Heart right ventricle (tissue), 16 donors: ENCODE results near the gene RGS7. TPM values are rescaled to one million over a fixed set of nuclear protein-coding genes. Genes with fewer than 3 reads are reported as not detected.

Source experiments
- ATAC-seq, 8 donors: fragments of 200-7000 bp; cut with Tn5 transposase; one replicate each; pipeline ENCODE4 v1.9.1; 2020; ENCODE audit warnings: mild to moderate bottlenecking in 8 of 8, moderate library complexity in 8 of 8, moderate number of reproducible peaks in 1 of 8
- DNase-seq, 2 donors: peaks; one replicate each; pipeline ENCODE4 v3.0.0-alpha.2; 2020
- H3K27ac ChIP-seq, 10 donors: fragments of 200-600 bp; sonication (generic) in 2 of 10; one replicate each; pipeline versions ENCODE4 v1.5.0 to v1.8.0; 2020 to 2022; ENCODE audit warnings: mild to moderate bottlenecking in 3 of 10
- H3K27me3 ChIP-seq, 7 donors: fragments of 200-600 bp; one replicate each; pipeline ENCODE4 v1.8.0; 2021 to 2022; ENCODE audit warnings: mild to moderate bottlenecking in 2 of 7
- H3K36me3 ChIP-seq, 9 donors: fragments of 200-600 bp; sonication (generic) in 1 of 9; one replicate each; pipeline versions ENCODE4 v1.5.0 to v1.8.0; 2020 to 2022; ENCODE audit warnings: mild to moderate bottlenecking in 2 of 9
- H3K4me1 ChIP-seq, 9 donors: fragments of 200-600 bp; sonication (generic) in 1 of 9; one replicate each; pipeline versions ENCODE4 v1.5.0 to v1.8.0; 2020 to 2022; ENCODE audit warnings: mild to moderate bottlenecking in 4 of 9
- H3K4me3 ChIP-seq, 10 donors: fragments of 200-600 bp; sonication (generic) in 2 of 10; one replicate each; pipeline versions ENCODE4 v1.5.0 to v1.8.0; 2020 to 2022; ENCODE audit warnings: mild to moderate bottlenecking in 7 of 10, moderate library complexity in 2 of 10
- H3K9me3 ChIP-seq, 11 donors: fragments of 200-600 bp in 10 of 11; sonication (generic) in 2 of 11; one replicate each; pipeline versions ENCODE4 v1.5.0 to v1.8.0; 2013 to 2022; ENCODE audit warnings: mild to moderate bottlenecking in 2 of 11, control low read depth in 1 of 11, moderate library complexity in 1 of 11
- CTCF ChIP-seq, 9 donors: fragments of 200-600 bp; sonication (generic) in 2 of 9; IDR thresholded peaks; one replicate each; pipeline versions ENCODE4 v1.5.0 to v1.8.0; 2021 to 2022; ENCODE audit warnings: antibody characterized with exemption in 9 of 9, mild to moderate bottlenecking in 5 of 9, moderate library complexity in 1 of 9
- WGBS, 2 donors: extraction: QIAGEN DNeasy Blood & Tissue Kit; methylation state at CpG; one replicate each; pipeline ENCODE4 v1.1.7; 2013; ENCODE audit warnings: inconsistent platforms in 1 of 2; 5-methylcytosine and 5-hydroxymethylcytosine counted together
- intact Hi-C, 10 donors: fragments of 100-400 bp; cut with DNase I; formaldehyde crosslinking; loops; one replicate each; pipeline versions ENCODE4 v1.11.1 to v1.14.2; 2022
- polyA plus RNA-seq, 2 donors: library from polyadenylated mRNA; stranded (reverse); fragments of 200-250 nt; gene quantifications; one replicate each; pipeline ENCODE4 v1.2.3, GENCODE V29; 2013
- total RNA-seq, 10 donors: library from RNA; stranded (reverse); fragmentation: NEBNext Ultra II Directional in 3 of 10; extraction: Animal tissue kit (Norgen Biotek cat#: 25700) in 3 of 10; gene quantifications; one replicate each; pipeline versions ENCODE4 v1.2.1 to v1.2.4, GENCODE V29; 2021 to 2023
- donor health status: Arrhythmogenic right ventricular cardiomyopathy.
- donor health status: ischemic (EF 13 %, LVEDD 7.1; RV severe dilation, severe dysfunction).
- donor health status: healthy with polysubstance abuse.
- donor health status: DM: no; HTN: yes; CAD: no.
- donor health status: DM: no; HTN: no; CAD: no.
- donor health status: ischemic (EF 25% LVEDD 6.9; RV normal size, moderate dysfunction).
- donor health status: ischemic (EF 25% LVEDD 5.7; RV mildly dilated, moderate dysfunction).
- donor health status: healthy.
- donor health status: DM: yes; HTN: yes; CAD: no.
- donor health status: Ischemic cardiomyopathy.
- donor health status: ischemic (EF 35%, LVEDD 5.7; RV mildly dilated, moderate dysfunction).
- donor health status: nonischemic (EF 11% LVEDD 7.7; RV severe dilation, severe dysfunction).
- donor health status: DM: yes; HTN: yes; CAD: no.
- donor health status: PGD.
- donor health status: ischemic (EF 29% LVEDD 5.4; RV normal size, mild dysfunction).
- donor health status: nonischemic (EF 23%, LVEDD 6.1; RV moderate dilation, normal function).

RGS7 gene
- total and polyA plus RNA-seq, 12 donors: not detected

GRCh38 chr1:241274693-241275092 lies 82.3 kb downstream of the RGS7 start:
- 62 to 70% methylated on average over 4 of the region's 4 CpGs for WGBS, 2 donors
- H3K9me3 ChIP-seq: peaks cover 0 to 49% (median 9%) of the 10 kb centered on the region in 11 donors
- no peak for TF ChIP-seq CTCF (IDR thresholded peaks at IDR 0.05)

GRCh38 chr1:241272828-241273227 lies 84.2 kb downstream of the RGS7 start:
- no peak for DNase-seq
- intact Hi-C loops: no loop called here
- Histone ChIP-seq H3K4me1 (no peaks in the 10 kb centered on the region), H3K4me3 (no peak overlapping the region), H3K27me3 (no peaks in the 10 kb centered on the region), H3K36me3 (no peaks in the 10 kb centered on the region), H3K9me3 (peaks cover 0 to 40% (median 9%) of the 10 kb centered on the region in 11 donors), H3K27ac (no peak overlapping the region)
- no peak for TF ChIP-seq CTCF (IDR thresholded peaks at IDR 0.05)
- ATAC-seq: no peak

More at GRCh38 chr1:241274693-241275092, 82.3 kb downstream of the RGS7 start:
- DNase-seq: no peak
- Histone ChIP-seq H3K4me1 (no peaks in the 10 kb centered on the region), H3K36me3 (no peaks in the 10 kb centered on the region), H3K27me3 (no peaks in the 10 kb centered on the region), H3K27ac (no peak overlapping the region), H3K4me3 (no peak overlapping the region)
- intact Hi-C loops: no loop called here
- no peak for ATAC-seq

- no peaks in the 10 kb centered on the region for H3K27me3 ChIP-seq
- no peak overlapping the region for H3K4me3 ChIP-seq
- no peaks in the 10 kb centered on the region for H3K4me1 ChIP-seq
- intact Hi-C loops: no loop called here
- H3K36me3 ChIP-seq: no peaks in the 10 kb centered on the region
- DNase-seq: no peak
- no peak for TF ChIP-seq CTCF (IDR thresholded peaks at IDR 0.05)
- 91 to 94% methylated on average over 1 of the region's 1 CpG for WGBS, 2 donors
- ATAC-seq: no peak
- peaks cover 0 to 40% (median 9%) of the 10 kb centered on the region in 11 donors for H3K9me3 ChIP-seq
- H3K27ac ChIP-seq: no peak overlapping the region
These were observed 85.6 kb downstream of the RGS7 start for GRCh38 chr1:241271427-241271826.

- WGBS, 2 donors: 53 to 64% methylated on average over 2 of the region's 2 CpGs
- no peaks in the 10 kb centered on the region for H3K4me1 ChIP-seq
- no peak for ATAC-seq
These were observed 87.0 kb downstream of the RGS7 start for GRCh38 chr1:241270016-241270415.

More at GRCh38 chr1:241270016-241270415, 87.0 kb downstream of the RGS7 start:
- intact Hi-C loops: no loop called here
- DNase-seq: no peak
- H3K4me3 ChIP-seq: no peak overlapping the region
- H3K27ac ChIP-seq: no peak overlapping the region
- no peaks in the 10 kb centered on the region for H3K36me3 ChIP-seq
- TF ChIP-seq CTCF (IDR thresholded peaks at IDR 0.05): no peak
- no peaks in the 10 kb centered on the region for H3K27me3 ChIP-seq
- H3K9me3 ChIP-seq: peaks cover 0 to 38% (median 9%) of the 10 kb centered on the region in 11 donors
